Mucosa of rectum (tissue), 2 donors: ENCODE measurements around the gene TRIM8.

Source experiments
- H3K27ac ChIP-seq, 2 donors: one replicate each; pipeline ENCODE4 v1.7.0; 2013; ENCODE audit warnings: inconsistent platforms in 2 of 2, low read depth in 2 of 2, low read length in 2 of 2
- H3K27me3 ChIP-seq, 2 donors: one replicate each; pipeline ENCODE4 v1.7.0; 2013; ENCODE audit warnings: low read length in 2 of 2; ENCODE audit not compliant: control insufficient read depth in 2 of 2, insufficient read depth in 2 of 2
- H3K36me3 ChIP-seq, 2 donors: one replicate each; pipeline ENCODE4 v1.7.0; 2013; ENCODE audit warnings: low read length in 2 of 2; ENCODE audit not compliant: control insufficient read depth in 2 of 2, insufficient read depth in 2 of 2
- H3K4me1 ChIP-seq, 2 donors: one replicate each; pipeline ENCODE4 v1.7.0; 2013; ENCODE audit warnings: low read length in 2 of 2, mild to moderate bottlenecking in 1 of 2; ENCODE audit not compliant: control insufficient read depth in 2 of 2, insufficient read depth in 2 of 2
- H3K4me3 ChIP-seq, 2 donors: one replicate each; pipeline ENCODE4 v1.7.0; 2013; ENCODE audit warnings: low read length in 2 of 2
- H3K9ac ChIP-seq, 2 donors: one replicate each; pipeline ENCODE4 v1.7.0; 2013; ENCODE audit warnings: low read length in 2 of 2, low read depth in 1 of 2, mild to moderate bottlenecking in 1 of 2
- H3K9me3 ChIP-seq, 2 donors: one replicate each; pipeline ENCODE4 v1.7.0; 2013; ENCODE audit warnings: low read length in 2 of 2; ENCODE audit not compliant: control insufficient read depth in 2 of 2
- donor health status: healthy.
- donor health status: Normal muscosa, but diverticular disease.

Gene TRIM8

GRCh38 chr10:102631525-102632393, 12.5 kb upstream of the TRIM8 start:
- H3K27ac ChIP-seq, result peak overlapping the region in 1 of 2 donors; percentile 56

GRCh38 chr10:102632394-102633111, 11.7 kb upstream of the TRIM8 start:
- H3K9me3 ChIP-seq, result no peaks in the 10 kb centered on the region
- H3K9ac ChIP-seq, result peak overlapping the region in 1 of 2 donors; percentile 24
- H3K27me3 ChIP-seq, result no peaks in the 10 kb centered on the region
- peak overlapping the region in 1 of 2 donors; percentile 56 for H3K27ac ChIP-seq
- peaks cover 11 to 19% of the 10 kb centered on the region in 2 donors for H3K4me1 ChIP-seq
- peaks cover 0 to 7% of the 10 kb centered on the region in 2 donors for H3K36me3 ChIP-seq
- H3K4me3 ChIP-seq, result no peak overlapping the region

More at GRCh38 chr10:102631525-102632393, 12.5 kb upstream of the TRIM8 start:
- peaks cover 14 to 26% of the 10 kb centered on the region in 2 donors for H3K4me1 ChIP-seq
- H3K9me3 ChIP-seq, result no peaks in the 10 kb centered on the region
- no peak overlapping the region for H3K9ac ChIP-seq
- no peaks in the 10 kb centered on the region for H3K27me3 ChIP-seq
- H3K4me3 ChIP-seq, result no peak overlapping the region
- peaks cover 0 to 10% of the 10 kb centered on the region in 2 donors for H3K36me3 ChIP-seq

- no peaks in the 10 kb centered on the region for H3K27me3 ChIP-seq
- H3K4me3 ChIP-seq, result no peak overlapping the region
- H3K9me3 ChIP-seq, result no peaks in the 10 kb centered on the region
- no peak overlapping the region for H3K9ac ChIP-seq
- H3K27ac ChIP-seq, result peak overlapping the region; percentile 14 to 61
- H3K36me3 ChIP-seq, result peaks cover 0 to 7% of the 10 kb centered on the region in 2 donors
- peaks cover 6 to 15% of the 10 kb centered on the region in 2 donors for H3K4me1 ChIP-seq
These were observed 11.0 kb upstream of the TRIM8 start for GRCh38 chr10:102633287-102633686.

- no peaks in the 10 kb centered on the region for H3K9me3 ChIP-seq
- no peak overlapping the region for H3K9ac ChIP-seq
These were observed 10.4 kb upstream of the TRIM8 start for GRCh38 chr10:102633848-102634247.

GRCh38 chr10:102634686-102635085, 9.6 kb upstream of the TRIM8 start:
- peaks cover 3 to 13% of the 10 kb centered on the region in 2 donors for H3K4me1 ChIP-seq

More at GRCh38 chr10:102633848-102634247, 10.4 kb upstream of the TRIM8 start:
- H3K36me3 ChIP-seq, result peaks cover 0 to 7% of the 10 kb centered on the region in 2 donors
- H3K27ac ChIP-seq, result peak overlapping the region; percentile 14 to 61
- H3K27me3 ChIP-seq, result no peaks in the 10 kb centered on the region
- H3K4me1 ChIP-seq, result peaks cover 3 to 13% of the 10 kb centered on the region in 2 donors
- no peak overlapping the region for H3K4me3 ChIP-seq

GRCh38 chr10:102635377-102635776, 8.9 kb upstream of the TRIM8 start:
- H3K4me3 ChIP-seq, result no peak overlapping the region
- peaks cover 0 to 3% of the 10 kb centered on the region in 2 donors for H3K36me3 ChIP-seq
- no peaks in the 10 kb centered on the region for H3K27me3 ChIP-seq
- no peak overlapping the region for H3K9ac ChIP-seq
- H3K4me1 ChIP-seq, result peaks cover 3 to 13% of the 10 kb centered on the region in 2 donors
- no peaks in the 10 kb centered on the region for H3K9me3 ChIP-seq
- H3K27ac ChIP-seq, result no peak overlapping the region

More at GRCh38 chr10:102634686-102635085, 9.6 kb upstream of the TRIM8 start:
- no peaks in the 10 kb centered on the region for H3K9me3 ChIP-seq
- no peak overlapping the region for H3K4me3 ChIP-seq
- peaks cover 0 to 7% of the 10 kb centered on the region in 2 donors for H3K36me3 ChIP-seq
- H3K27me3 ChIP-seq, result no peaks in the 10 kb centered on the region
- H3K9ac ChIP-seq, result no peak overlapping the region
- no peak overlapping the region for H3K27ac ChIP-seq

- Histone ChIP-seq H3K36me3 (no peaks in the 10 kb centered on the region), H3K9me3 (no peaks in the 10 kb centered on the region), H3K4me3 (no peak overlapping the region), H3K9ac (no peak overlapping the region), H3K27me3 (no peaks in the 10 kb centered on the region), H3K4me1 (peaks cover 0 to 6% of the 10 kb centered on the region in 2 donors), H3K27ac (no peak overlapping the region)
These were observed 4.7 kb upstream of the TRIM8 start for GRCh38 chr10:102639537-102639936.

- H3K9me3 ChIP-seq, result no peaks in the 10 kb centered on the region
- H3K27me3 ChIP-seq, result no peaks in the 10 kb centered on the region
- no peaks in the 10 kb centered on the region for H3K36me3 ChIP-seq
- peaks cover under 1 to 12% of the 10 kb centered on the region in 2 donors for H3K4me1 ChIP-seq
- H3K9ac ChIP-seq, result peak overlapping the region; percentile 88 to 91
- H3K4me3 ChIP-seq, result peak overlapping the region; percentile 96 to 98
- H3K27ac ChIP-seq, result peak overlapping the region; percentile 92 to 99
These were observed 2.9 kb upstream of the TRIM8 start for GRCh38 chr10:102641402-102641801.

GRCh38 chr10:102641880-102642735, 2.2 kb upstream of the TRIM8 start:
- H3K27me3 ChIP-seq, result no peaks in the 10 kb centered on the region
- peak overlapping the region; percentile 96 to 98 for H3K4me3 ChIP-seq
- H3K36me3 ChIP-seq, result no peaks in the 10 kb centered on the region
- peak overlapping the region; percentile 91 to 96 for H3K9ac ChIP-seq
- H3K9me3 ChIP-seq, result no peaks in the 10 kb centered on the region
- peaks cover 7 to 19% of the 10 kb centered on the region in 2 donors for H3K4me1 ChIP-seq
- H3K27ac ChIP-seq, result peak overlapping the region; percentile 99
